CD4-positive, alpha-beta T cell (primary cell): ENCODE results near the gene KLHL1. TPM values are rescaled to one million over a fixed set of nuclear protein-coding genes. Genes with fewer than 3 reads are reported as not detected.

Source experiments
- ATAC-seq: fragments of 200-7000 bp; cut with Tn5 transposase; one replicate; pipeline ENCODE4 v1.10.0; 2022; ENCODE audit warnings: mild to moderate bottlenecking; ENCODE audit not compliant: poor library complexity
- CTCF ChIA-PET: fragments of 350-600 bp; sonication (Branson Sonifier 250); formaldehyde crosslinking; loops from one replicate; lab custom pipeline; 2021; ENCODE audit warnings: antibody characterized with exemption, inconsistent platforms; lab: Charles Lee
- POLR2A ChIA-PET: fragments of 350-600 bp; sonication (Branson Sonifier 250); formaldehyde crosslinking; loops from one replicate; lab custom pipeline; 2021; ENCODE audit warnings: antibody characterized with exemption, inconsistent platforms; lab: Charles Lee
- DNase-seq, 14 experiments: peaks; one replicate each; pipeline ENCODE4 v3.0.0-alpha.2; 2013 to 2020; ENCODE audit warnings: mixed read lengths in 2 of 14
- H3K27ac ChIP-seq, 2 donors: one replicate each; pipeline versions ENCODE4 v1.5.1 to v1.7.0; 2013; ENCODE audit warnings: low read length in 2 of 2, low read depth in 1 of 2, mild to moderate bottlenecking in 1 of 2
- H3K27me3 ChIP-seq, 2 experiments: 1 replicate in 1 of 2; 2 replicates in 1 of 2; pipeline versions ENCODE4 v1.6.1 to v1.7.0; 2013; ENCODE audit warnings: low read length in 2 of 2, control low read depth in 1 of 2, mild to moderate bottlenecking in 1 of 2, moderate library complexity in 1 of 2; ENCODE audit not compliant: insufficient read depth in 2 of 2, control insufficient read depth in 1 of 2
- H3K36me3 ChIP-seq: one replicate; pipeline ENCODE4 v1.6.1; 2013; ENCODE audit warnings: low read length, control low read depth; ENCODE audit not compliant: insufficient read depth
- H3K4me1 ChIP-seq: one replicate; pipeline ENCODE4 v1.6.1; 2013; ENCODE audit warnings: low read length, control low read depth; ENCODE audit not compliant: insufficient read depth
- H3K4me3 ChIP-seq: one replicate; pipeline ENCODE4 v1.5.1; 2013; ENCODE audit warnings: mild to moderate bottlenecking, low read length, moderate library complexity
- H3K9me3 ChIP-seq, 2 experiments: 1 replicate in 1 of 2; 2 replicates in 1 of 2; pipeline versions ENCODE4 v1.6.1 to v1.7.0; 2013; ENCODE audit warnings: low read length in 2 of 2, mild to moderate bottlenecking in 2 of 2, control low read depth in 1 of 2, moderate library complexity in 1 of 2; ENCODE audit not compliant: control insufficient read depth in 1 of 2, insufficient read depth in 1 of 2
- H3K27ac Mint-ChIP-seq: one replicate; pipeline ENCODE4 v1.8.0; 2020; ENCODE audit warnings: mixed read lengths
- H3K27me3 Mint-ChIP-seq: one replicate; pipeline ENCODE4 v1.8.0; 2021; ENCODE audit warnings: mixed read lengths
- H3K36me3 Mint-ChIP-seq: one replicate; pipeline ENCODE4 v1.8.0; 2021; ENCODE audit warnings: low read depth, mixed read lengths
- H3K4me1 Mint-ChIP-seq: one replicate; pipeline ENCODE4 v1.8.0; 2021; ENCODE audit warnings: low read depth, mixed read lengths
- H3K4me3 Mint-ChIP-seq: one replicate; pipeline ENCODE4 v1.8.0; 2020; ENCODE audit warnings: mild to moderate bottlenecking, mixed read lengths
- H3K9me3 Mint-ChIP-seq: one replicate; pipeline ENCODE4 v1.8.0; 2020; ENCODE audit warnings: mixed read lengths
- intact Hi-C, 2 experiments: fragments of 100-400 bp; cut with DNase I in 1 of 2; cut with micrococcal nuclease in 1 of 2; formaldehyde crosslinking; loops; one replicate each; pipeline versions ENCODE4 v1.15.1 to v1.9.0; 2023 to 2025; cut with DNase I, micrococcal nuclease
- total RNA-seq, 174 experiments: library from RNA in 2 of 174; stranded (reverse) in 2 of 174; gene quantifications; one replicate each; pipeline ENCODE4 v1.2.3 and lab custom pipeline; 2021 to 2026
- TF ChIP-seq, protein P1 (sequence below): fragments of 200-600 bp; IDR thresholded peaks from one replicate; pipeline ENCODE4 v1.8.0; 2022; ENCODE audit warnings: antibody characterized with exemption, mild to moderate bottlenecking

KLHL1 gene
- total RNA-seq, 2 experiments from 2014 or later: not detected

DNA sequence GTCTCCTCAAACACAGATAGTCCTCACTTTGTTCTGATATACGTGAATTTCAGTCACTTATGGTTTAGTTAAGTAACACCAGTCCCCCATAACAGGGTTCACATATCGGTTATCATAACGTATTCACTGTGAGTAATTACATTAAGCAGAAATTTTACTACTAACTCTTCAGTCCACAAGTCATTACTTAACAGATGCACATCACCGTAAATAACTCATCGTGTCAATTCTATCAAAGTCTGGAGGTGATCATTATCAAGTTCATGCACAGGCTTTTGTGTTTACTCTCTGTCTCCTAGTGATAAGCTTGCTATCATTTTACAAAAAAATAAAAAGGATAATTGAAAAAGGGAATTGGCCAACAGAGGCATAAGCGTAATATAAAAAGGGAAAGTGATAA, 288.1 kb downstream of the KLHL1 start:
- Histone ChIP-seq H3K9me3 (peaks cover 0 to 6% of the 10 kb centered on the region in 2 experiments), H3K36me3 (no peaks in the 10 kb centered on the region), H3K4me1 (no peaks in the 10 kb centered on the region), H3K27me3 (no peaks in the 10 kb centered on the region), H3K27ac (no peak overlapping the region), H3K4me3 (no peak overlapping the region)
- no peaks in the 10 kb centered on the region for H3K36me3 Mint-ChIP-seq
- no peak overlapping the region for H3K27ac Mint-ChIP-seq
- no peaks in the 10 kb centered on the region for H3K27me3 Mint-ChIP-seq
- CTCF ChIA-PET: no interaction called here
- no peak overlapping the region for H3K4me3 Mint-ChIP-seq
- no peak for ATAC-seq
- H3K4me1 Mint-ChIP-seq: no peaks in the 10 kb centered on the region
- POLR2A ChIA-PET: no interaction called here
- no peak for DNase-seq
- peaks cover 5% of the 10 kb centered on the region for H3K9me3 Mint-ChIP-seq
- intact Hi-C loops: no loop called here
- TF ChIP-seq, protein P1, sequence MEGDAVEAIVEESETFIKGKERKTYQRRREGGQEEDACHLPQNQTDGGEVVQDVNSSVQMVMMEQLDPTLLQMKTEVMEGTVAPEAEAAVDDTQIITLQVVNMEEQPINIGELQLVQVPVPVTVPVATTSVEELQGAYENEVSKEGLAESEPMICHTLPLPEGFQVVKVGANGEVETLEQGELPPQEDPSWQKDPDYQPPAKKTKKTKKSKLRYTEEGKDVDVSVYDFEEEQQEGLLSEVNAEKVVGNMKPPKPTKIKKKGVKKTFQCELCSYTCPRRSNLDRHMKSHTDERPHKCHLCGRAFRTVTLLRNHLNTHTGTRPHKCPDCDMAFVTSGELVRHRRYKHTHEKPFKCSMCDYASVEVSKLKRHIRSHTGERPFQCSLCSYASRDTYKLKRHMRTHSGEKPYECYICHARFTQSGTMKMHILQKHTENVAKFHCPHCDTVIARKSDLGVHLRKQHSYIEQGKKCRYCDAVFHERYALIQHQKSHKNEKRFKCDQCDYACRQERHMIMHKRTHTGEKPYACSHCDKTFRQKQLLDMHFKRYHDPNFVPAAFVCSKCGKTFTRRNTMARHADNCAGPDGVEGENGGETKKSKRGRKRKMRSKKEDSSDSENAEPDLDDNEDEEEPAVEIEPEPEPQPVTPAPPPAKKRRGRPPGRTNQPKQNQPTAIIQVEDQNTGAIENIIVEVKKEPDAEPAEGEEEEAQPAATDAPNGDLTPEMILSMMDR: no peak

DNA sequence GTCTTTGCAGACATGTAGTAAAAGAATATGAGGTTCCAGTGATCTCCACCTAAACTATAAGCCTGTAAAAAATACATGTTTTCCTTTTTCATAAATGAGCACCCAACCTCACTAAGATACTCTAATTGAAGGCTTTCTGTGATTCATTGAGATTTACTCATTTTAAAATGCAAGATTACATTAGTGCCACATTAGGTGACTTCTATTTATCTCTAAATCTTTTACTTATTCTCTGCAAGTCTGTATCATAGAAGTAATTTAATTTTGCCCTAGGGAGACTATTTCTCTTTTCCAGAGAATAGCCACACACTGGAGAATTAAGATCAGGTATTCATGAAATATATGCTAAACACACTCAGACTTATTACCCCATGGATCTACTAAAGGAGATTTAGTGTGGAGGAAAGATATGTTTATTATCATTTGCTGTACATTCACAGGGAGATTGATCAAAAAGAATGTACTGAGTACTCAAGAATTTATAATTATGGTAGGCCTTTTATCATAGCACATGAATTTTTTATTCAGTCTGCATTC, 290.9 kb downstream of the KLHL1 start:
- Histone ChIP-seq H3K36me3 (no peaks in the 10 kb centered on the region), H3K9me3 (peaks cover 3 to 6% of the 10 kb centered on the region in 2 experiments), H3K27me3 (no peaks in the 10 kb centered on the region), H3K4me3 (no peak overlapping the region), H3K27ac (no peak overlapping the region), H3K4me1 (no peaks in the 10 kb centered on the region)
- intact Hi-C loops: no loop called here
- Mint-ChIP-seq H3K4me3 (no peak overlapping the region), H3K36me3 (no peaks in the 10 kb centered on the region), H3K27me3 (no peaks in the 10 kb centered on the region), H3K27ac (no peak overlapping the region), H3K4me1 (no peaks in the 10 kb centered on the region), H3K9me3 (peaks cover 10% of the 10 kb centered on the region)
- DNase-seq (no peak), ATAC-seq (no peak)
- ChIA-PET CTCF (no interaction called here), POLR2A (no interaction called here)
- TF ChIP-seq, protein P1: no peak

DNA sequence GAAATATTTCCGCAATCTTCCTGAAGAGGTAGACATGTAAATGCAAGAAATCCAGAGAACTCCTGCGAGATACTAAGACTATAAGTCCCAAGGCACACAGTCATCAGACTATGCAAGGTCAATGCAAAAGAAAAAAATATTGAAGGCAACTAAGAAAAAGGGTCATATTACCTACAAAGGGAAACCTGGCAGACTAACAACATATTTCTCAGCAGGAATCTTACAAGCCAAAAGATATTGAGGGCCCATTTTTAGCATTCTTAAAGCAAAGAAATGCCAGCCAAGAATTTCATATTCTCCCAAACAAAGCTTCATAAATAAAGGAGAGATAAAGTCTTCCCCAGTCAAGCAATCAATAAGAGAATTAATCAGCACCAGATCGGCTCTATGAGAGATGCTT, 299.1 kb downstream of the KLHL1 start:
- Histone ChIP-seq H3K36me3 (no peaks in the 10 kb centered on the region), H3K4me3 (no peak overlapping the region), H3K4me1 (no peaks in the 10 kb centered on the region), H3K9me3 (no peaks in the 10 kb centered on the region), H3K27ac (no peak overlapping the region), H3K27me3 (no peaks in the 10 kb centered on the region)
- Mint-ChIP-seq H3K4me1 (no peaks in the 10 kb centered on the region), H3K27me3 (no peaks in the 10 kb centered on the region), H3K27ac (no peak overlapping the region), H3K4me3 (no peak overlapping the region), H3K9me3 (peaks cover 13% of the 10 kb centered on the region), H3K36me3 (no peaks in the 10 kb centered on the region)
- ChIA-PET POLR2A (no interaction called here), CTCF (no interaction called here)
- ATAC-seq (no peak), DNase-seq (no peak)
- TF ChIP-seq, protein P1: no peak
- intact Hi-C loops: no loop called here
